PC-9 (cell line): ENCODE results near the gene NELL2. TPM values are rescaled to one million over a fixed set of nuclear protein-coding genes. Genes with fewer than 3 reads are reported as not detected.

Experiments
- BruUV-seq: library from RNA; stranded (reverse); fragments of 400-500 nt; replicated peaks from 2 replicates; lab custom pipeline; 2021; lab: Mats Ljungman, UMichigan
- CTCF ChIA-PET: fragments of 300-600 bp; sonication (Branson Sonifier 250); formaldehyde crosslinking; loops from one replicate; lab custom pipeline; 2022; ENCODE audit warnings: antibody characterized with exemption; lab: Charles Lee
- POLR2A ChIA-PET: fragments of 300-600 bp; sonication (Branson Sonifier 250); formaldehyde crosslinking; loops from one replicate; lab custom pipeline; 2022; ENCODE audit warnings: antibody characterized with exemption; ENCODE audit not compliant: unreplicated experiment; lab: Charles Lee
- DNase-seq, 2 experiments: peaks; one replicate each; pipeline versions ENCODE4 v3.0.0 to v3.0.0-alpha.2; 2015 to 2022; ENCODE audit warnings: mixed read lengths in 1 of 2
- H2AFZ ChIP-seq: fragments of 200-600 bp; sonication (generic); 2 replicates; pipeline ENCODE4 v1.8.1; 2017; ENCODE audit warnings: antibody characterized with exemption
- H3F3A ChIP-seq: fragments of 200-600 bp; sonication (generic); 2 replicates; pipeline ENCODE4 v1.8.1; 2017; ENCODE audit warnings: antibody characterized with exemption, mild to moderate bottlenecking, low read depth; ENCODE audit not compliant: insufficient read depth
- H3K27ac ChIP-seq: fragments of 200-600 bp; sonication (generic); 2 replicates; pipeline ENCODE4 v1.6.1; 2016; ENCODE audit warnings: mixed run types
- H3K27me3 ChIP-seq: fragments of 200-600 bp; sonication (generic); 2 replicates; pipeline ENCODE4 v1.6.1; 2016; ENCODE audit warnings: low read depth, mixed run types; ENCODE audit not compliant: insufficient read depth
- H3K36me3 ChIP-seq: fragments of 200-600 bp; sonication (generic); 2 replicates; pipeline ENCODE4 v1.6.1; 2016; ENCODE audit warnings: low read depth, mixed run types
- H3K4me1 ChIP-seq: fragments of 200-600 bp; sonication (generic); replicated peaks from 2 replicates; pipeline ENCODE4 v1.6.1; 2016; ENCODE audit warnings: mixed run types; ENCODE audit not compliant: insufficient read depth
- H3K4me2 ChIP-seq: fragments of 200-600 bp; sonication (generic); 2 replicates; pipeline ENCODE4 v1.6.1; 2017; ENCODE audit warnings: mixed run types
- H3K4me3 ChIP-seq: fragments of 200-600 bp; sonication (generic); 2 replicates; pipeline ENCODE4 v1.6.1; 2016; ENCODE audit warnings: mixed run types
- H3K79me2 ChIP-seq: fragments of 200-600 bp; sonication (generic); 2 replicates; pipeline ENCODE4 v1.6.1; 2017; ENCODE audit warnings: low read depth, mixed run types
- H3K9me2 ChIP-seq: fragments of 200-600 bp; sonication (generic); 2 replicates; pipeline ENCODE4 v1.8.1; 2017; ENCODE audit warnings: mild to moderate bottlenecking; ENCODE audit not compliant: insufficient read depth
- H3K9me3 ChIP-seq: fragments of 200-600 bp; sonication (generic); 2 replicates; pipeline ENCODE4 v1.8.1; 2016; ENCODE audit warnings: low read depth; ENCODE audit not compliant: insufficient read depth
- H4K20me1 ChIP-seq: fragments of 200-600 bp; sonication (generic); 2 replicates; pipeline ENCODE4 v1.8.1; 2017; ENCODE audit not compliant: insufficient read depth
- EZH2 ChIP-seq: fragments of 200-600 bp; sonication (generic); IDR thresholded peaks from 2 replicates; pipeline ENCODE4 v1.8.0; 2017; ENCODE audit warnings: antibody characterized with exemption, low read depth
- intact Hi-C: fragments of 100-400 bp; cut with micrococcal nuclease; formaldehyde crosslinking; loops from one replicate; pipeline ENCODE4 v1.10.0; 2022; ENCODE audit not compliant: unreplicated experiment
- total RNA-seq: library from RNA; stranded (reverse); gene quantifications from 2 replicates; pipeline ENCODE4 v1.2.3, GENCODE V29; 2021
- TF ChIP-seq, protein P1 (sequence below): fragments of 200-600 bp; sonication (generic); conservative IDR thresholded peaks from 2 replicates; pipeline ENCODE4 v1.6.1; 2017; ENCODE audit warnings: mixed run types, antibody characterized with exemption, mild to moderate bottlenecking, moderate library complexity

NELL2 gene
- total RNA-seq, 1 experiment from 2014 or later, result 0.61 TPM

DNA sequence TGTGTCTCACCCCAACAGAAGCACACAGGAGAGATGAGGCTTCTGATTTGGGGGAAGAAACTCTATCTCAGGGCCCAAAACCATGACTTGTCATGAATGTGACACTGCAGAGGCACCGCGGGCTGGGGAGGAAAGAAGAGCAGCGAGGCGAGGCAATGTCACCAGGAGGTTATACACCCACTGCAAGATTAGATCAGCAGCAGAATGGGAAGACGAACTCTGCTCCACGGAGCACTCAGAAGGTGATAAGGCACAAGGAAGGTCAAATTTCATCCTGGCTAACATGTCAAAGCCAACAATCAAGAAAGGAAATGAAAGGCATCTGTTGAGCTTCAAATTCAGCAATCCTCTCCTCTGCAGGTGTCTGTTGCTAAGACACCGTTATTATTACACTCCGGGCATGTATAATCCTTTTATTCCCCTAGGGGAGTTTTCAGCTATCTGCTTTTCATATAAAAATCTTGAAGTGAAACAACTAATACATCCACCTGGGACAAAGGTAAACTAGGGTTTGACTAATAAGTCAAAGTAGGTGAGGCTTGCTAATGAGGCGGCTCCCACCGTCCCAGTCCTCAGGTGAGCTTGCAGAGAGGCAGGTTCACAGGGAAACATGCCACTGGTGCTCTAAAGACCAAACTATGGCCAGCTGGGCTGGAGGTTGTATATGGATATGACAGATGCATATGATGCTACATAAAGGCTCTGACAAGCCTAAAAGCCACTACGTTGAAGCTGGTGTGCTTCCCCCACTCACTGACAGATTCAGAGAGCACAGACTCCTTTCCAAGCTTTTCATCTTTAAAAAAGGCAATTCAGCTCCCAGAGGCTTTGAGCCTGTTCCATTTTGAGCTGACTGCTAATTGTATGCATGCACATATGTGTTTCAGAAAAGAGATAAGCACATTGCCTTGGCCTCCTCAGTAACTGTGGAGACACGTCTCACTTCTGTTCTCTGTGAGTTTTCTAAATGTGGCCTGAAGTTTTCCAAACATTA, 221.2 kb downstream of the NELL2 start:
- intact Hi-C loops, result no loop called here
- POLR2A ChIA-PET, result no interaction called here
- no TSS peak for BruUV-seq

DNA sequence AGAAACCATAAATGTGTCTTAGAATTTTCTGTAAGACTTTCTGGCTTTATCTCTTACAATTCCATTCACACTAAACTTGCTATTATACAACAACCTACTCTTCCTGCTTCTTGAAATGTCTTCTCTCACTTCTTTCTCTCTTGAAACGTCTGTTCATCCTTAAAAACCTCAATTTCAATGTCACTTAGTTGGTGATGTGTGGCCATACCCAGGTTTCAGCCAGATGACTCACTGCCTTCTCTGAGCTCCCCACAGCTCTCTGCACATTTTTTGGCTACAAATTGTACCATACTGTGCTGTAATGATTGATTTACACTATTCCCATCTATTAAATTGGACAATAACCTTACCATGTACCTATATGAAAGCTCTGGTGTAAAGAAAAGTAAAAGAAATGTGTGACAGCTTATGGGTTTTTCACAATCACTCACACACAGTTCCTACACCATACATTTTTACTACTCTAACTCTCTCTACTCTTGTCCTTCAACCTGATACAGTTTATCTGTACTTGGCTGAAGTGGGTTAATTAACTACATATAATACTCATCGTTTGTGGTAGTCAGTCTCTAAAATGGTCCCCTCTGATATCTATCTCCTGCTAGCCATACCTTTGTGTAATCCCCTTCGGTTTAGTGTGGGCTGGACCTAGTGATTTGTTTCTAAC, 222.1 kb downstream of the NELL2 start:
- Histone ChIP-seq H3K79me2 (no peaks in the 10 kb centered on the region), H3K9me3 (no peaks in the 10 kb centered on the region), H3K27me3 (no peaks in the 10 kb centered on the region), H3K36me3 (no peaks in the 10 kb centered on the region), H2AFZ (no peak overlapping the region), H3K4me2 (no peak overlapping the region), H4K20me1 (no peaks in the 10 kb centered on the region), H3K4me1 (no peaks in the 10 kb centered on the region), H3K9me2 (no peaks in the 10 kb centered on the region), H3K27ac (no peak overlapping the region), H3K4me3 (no peak overlapping the region), H3F3A (no peaks in the 10 kb centered on the region)
- TF ChIP-seq, protein P1, sequence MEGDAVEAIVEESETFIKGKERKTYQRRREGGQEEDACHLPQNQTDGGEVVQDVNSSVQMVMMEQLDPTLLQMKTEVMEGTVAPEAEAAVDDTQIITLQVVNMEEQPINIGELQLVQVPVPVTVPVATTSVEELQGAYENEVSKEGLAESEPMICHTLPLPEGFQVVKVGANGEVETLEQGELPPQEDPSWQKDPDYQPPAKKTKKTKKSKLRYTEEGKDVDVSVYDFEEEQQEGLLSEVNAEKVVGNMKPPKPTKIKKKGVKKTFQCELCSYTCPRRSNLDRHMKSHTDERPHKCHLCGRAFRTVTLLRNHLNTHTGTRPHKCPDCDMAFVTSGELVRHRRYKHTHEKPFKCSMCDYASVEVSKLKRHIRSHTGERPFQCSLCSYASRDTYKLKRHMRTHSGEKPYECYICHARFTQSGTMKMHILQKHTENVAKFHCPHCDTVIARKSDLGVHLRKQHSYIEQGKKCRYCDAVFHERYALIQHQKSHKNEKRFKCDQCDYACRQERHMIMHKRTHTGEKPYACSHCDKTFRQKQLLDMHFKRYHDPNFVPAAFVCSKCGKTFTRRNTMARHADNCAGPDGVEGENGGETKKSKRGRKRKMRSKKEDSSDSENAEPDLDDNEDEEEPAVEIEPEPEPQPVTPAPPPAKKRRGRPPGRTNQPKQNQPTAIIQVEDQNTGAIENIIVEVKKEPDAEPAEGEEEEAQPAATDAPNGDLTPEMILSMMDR, result no peak
- no peak for TF ChIP-seq EZH2
- no peak for DNase-seq
- intact Hi-C loops, result no loop called here
- BruUV-seq, result no TSS peak
- POLR2A ChIA-PET, result no interaction called here
- CTCF ChIA-PET, result no interaction called here

More for the DNA sequence above, 221.2 kb downstream of the NELL2 start:
- DNase-seq, result no peak
- Histone ChIP-seq H3K4me3 (no peak overlapping the region), H4K20me1 (no peaks in the 10 kb centered on the region), H2AFZ (no peak overlapping the region), H3K79me2 (no peaks in the 10 kb centered on the region), H3K36me3 (no peaks in the 10 kb centered on the region), H3K9me2 (no peaks in the 10 kb centered on the region), H3K27ac (no peak overlapping the region), H3K4me2 (no peak overlapping the region), H3K9me3 (no peaks in the 10 kb centered on the region), H3K4me1 (no peaks in the 10 kb centered on the region), H3K27me3 (no peaks in the 10 kb centered on the region), H3F3A (no peaks in the 10 kb centered on the region)
- TF ChIP-seq, protein P1, result no peak
- no peak for TF ChIP-seq EZH2
- CTCF ChIA-PET, result no interaction called here

DNA sequence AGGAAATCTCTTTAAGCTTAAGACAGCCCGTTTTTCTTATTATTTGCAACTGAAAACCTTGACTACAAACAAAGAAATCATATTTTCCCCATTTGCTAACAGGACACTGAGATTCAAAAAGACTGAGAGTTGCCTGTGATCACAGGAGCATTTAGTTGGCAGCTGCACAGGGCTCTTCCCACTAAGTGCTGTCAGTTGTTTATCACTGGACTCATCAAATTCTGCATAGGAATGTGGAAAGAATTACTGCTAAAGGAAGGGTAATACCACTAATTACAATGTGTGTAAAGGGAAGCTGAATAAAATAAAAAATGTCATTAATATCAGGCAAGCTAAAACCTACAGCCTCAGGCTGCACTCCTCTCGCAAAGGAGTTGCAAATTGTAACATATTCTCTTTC, 226.4 kb downstream of the NELL2 start:
- no peak for DNase-seq
- no peaks in the 10 kb centered on the region for H3K79me2 ChIP-seq
- H4K20me1 ChIP-seq, result no peaks in the 10 kb centered on the region

More for the DNA sequence above, 226.4 kb downstream of the NELL2 start:
- no peaks in the 10 kb centered on the region for H3K36me3 ChIP-seq
- no peaks in the 10 kb centered on the region for H3F3A ChIP-seq
- no peaks in the 10 kb centered on the region for H3K27me3 ChIP-seq
- no peak overlapping the region for H3K4me2 ChIP-seq
- H3K4me3 ChIP-seq, result no peak overlapping the region
- intact Hi-C loops, result no loop called here
- ChIA-PET CTCF (no interaction called here), POLR2A (no interaction called here)
- no peak overlapping the region for H3K27ac ChIP-seq
- TF ChIP-seq EZH2, result no peak
- TF ChIP-seq, protein P1, result no peak
- no peaks in the 10 kb centered on the region for H3K4me1 ChIP-seq
- H3K9me2 ChIP-seq, result no peaks in the 10 kb centered on the region
- H3K9me3 ChIP-seq, result no peaks in the 10 kb centered on the region
- no TSS peak for BruUV-seq
- H2AFZ ChIP-seq, result no peak overlapping the region
